Cardiac muscle cell (in vitro differentiated cells and primary cell): ENCODE results near the gene SNRNP70. TPM values are rescaled to one million over a fixed set of nuclear protein-coding genes. Genes with fewer than 3 reads are reported as not detected.

Experiments used
- DNase-seq, 2 donors: peaks; one replicate each; pipeline versions ENCODE4 v3.0.0 to v3.0.0-alpha.2; 2010 to 2017; ENCODE audit warnings: low read depth in 1 of 2, low spot score in 1 of 2
- H3K27ac ChIP-seq: fragments of 200-600 bp; sonication (generic); 2 replicates; pipeline ENCODE4 v1.5.1; 2016
- H3K27me3 ChIP-seq: fragments of 200-600 bp; sonication (generic); 2 replicates; pipeline ENCODE4 v1.6.0; 2016; ENCODE audit warnings: control low read depth
- H3K36me3 ChIP-seq: fragments of 200-600 bp; sonication (generic); 2 replicates; pipeline ENCODE4 v1.5.1; 2016; ENCODE audit warnings: control low read depth
- H3K4me1 ChIP-seq: fragments of 200-600 bp; sonication (generic); 2 replicates; pipeline ENCODE4 v1.8.1; 2017; ENCODE audit warnings: low read depth, mild to moderate bottlenecking, mixed run types
- H3K4me3 ChIP-seq: fragments of 200-600 bp; sonication (generic); 2 replicates; pipeline ENCODE4 v1.5.1; 2016; ENCODE audit warnings: mild to moderate bottlenecking
- H3K9me3 ChIP-seq: fragments of 200-600 bp; sonication (generic); 2 replicates; pipeline ENCODE4 v1.5.1; 2017; ENCODE audit warnings: low read depth, mild to moderate bottlenecking, control low read depth
- polyA plus RNA-seq: library from polyadenylated mRNA; unstranded; fragments of >200 nt; fragmentation: Nextera tagmentation; extraction: Ambion mirVana; gene quantifications from 2 replicates; pipeline ENCODE4 v1.2.1, GENCODE V29; 2016
- total RNA-seq: library from RNA; depleted of rRNA; stranded (reverse); fragments of >200 nt; gene quantifications from 2 replicates; pipeline ENCODE4 v1.2.3, GENCODE V29; 2016
- TF ChIP-seq, protein P1 (sequence below): IDR thresholded peaks from 2 replicates; pipeline ENCODE4 v1.5.1; 2012; ENCODE audit warnings: low read depth, mild to moderate bottlenecking, low read length

The SNRNP70 gene
- total and polyA plus RNA-seq, 2 experiments from 2014 or later, result 492 to 598 TPM

DNA sequence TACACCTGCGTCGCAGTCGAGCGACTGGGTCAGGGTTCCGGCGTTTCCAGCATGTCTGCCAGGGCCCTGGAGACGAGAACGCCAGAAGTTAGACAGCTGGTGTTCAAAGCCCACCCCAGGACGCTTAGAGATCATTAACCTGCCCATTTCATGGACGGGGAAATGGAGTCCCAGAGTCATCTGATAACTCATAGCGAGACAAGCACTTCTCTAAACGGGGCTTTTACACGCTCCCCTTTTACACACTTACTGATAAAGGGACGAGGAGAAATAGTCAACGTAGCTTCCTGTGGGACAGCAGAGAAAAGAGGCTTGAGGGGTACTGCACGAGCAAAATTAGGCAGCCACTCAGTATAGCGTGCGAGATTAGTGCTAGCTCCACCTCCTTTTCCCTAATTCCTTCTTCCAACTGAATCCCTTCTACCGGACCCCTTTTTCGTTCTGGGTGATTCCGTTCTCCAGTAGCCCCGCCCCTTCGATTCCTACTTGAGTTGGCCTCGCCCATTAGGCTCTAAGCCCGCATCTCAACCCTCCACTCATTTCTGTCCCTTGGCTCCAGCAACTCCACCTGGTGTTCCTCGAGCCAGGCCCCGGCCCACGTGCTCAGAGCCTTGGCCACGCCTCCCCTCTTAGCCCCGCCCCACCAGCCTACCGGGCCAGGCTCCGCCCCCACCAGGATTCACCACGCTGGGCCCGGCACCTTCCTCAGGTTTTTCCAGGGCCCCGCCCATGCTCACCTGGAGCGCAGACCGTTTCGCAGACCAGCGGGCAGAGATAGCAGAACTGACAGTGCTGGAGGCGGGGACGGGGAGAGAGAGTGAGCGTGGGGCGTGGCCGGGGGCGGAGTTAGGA, 66.2 kb downstream of the SNRNP70 start:
- peak overlapping the region; percentile 56 for H3K4me3 ChIP-seq
- no peaks in the 10 kb centered on the region for H3K9me3 ChIP-seq
- H3K27me3 ChIP-seq, result no peaks in the 10 kb centered on the region
- H3K27ac ChIP-seq, result peak overlapping the region; percentile 72
- peak; percentile 53 to 79 for DNase-seq
- H3K36me3 ChIP-seq, result no peaks in the 10 kb centered on the region
- TF ChIP-seq, protein P1, sequence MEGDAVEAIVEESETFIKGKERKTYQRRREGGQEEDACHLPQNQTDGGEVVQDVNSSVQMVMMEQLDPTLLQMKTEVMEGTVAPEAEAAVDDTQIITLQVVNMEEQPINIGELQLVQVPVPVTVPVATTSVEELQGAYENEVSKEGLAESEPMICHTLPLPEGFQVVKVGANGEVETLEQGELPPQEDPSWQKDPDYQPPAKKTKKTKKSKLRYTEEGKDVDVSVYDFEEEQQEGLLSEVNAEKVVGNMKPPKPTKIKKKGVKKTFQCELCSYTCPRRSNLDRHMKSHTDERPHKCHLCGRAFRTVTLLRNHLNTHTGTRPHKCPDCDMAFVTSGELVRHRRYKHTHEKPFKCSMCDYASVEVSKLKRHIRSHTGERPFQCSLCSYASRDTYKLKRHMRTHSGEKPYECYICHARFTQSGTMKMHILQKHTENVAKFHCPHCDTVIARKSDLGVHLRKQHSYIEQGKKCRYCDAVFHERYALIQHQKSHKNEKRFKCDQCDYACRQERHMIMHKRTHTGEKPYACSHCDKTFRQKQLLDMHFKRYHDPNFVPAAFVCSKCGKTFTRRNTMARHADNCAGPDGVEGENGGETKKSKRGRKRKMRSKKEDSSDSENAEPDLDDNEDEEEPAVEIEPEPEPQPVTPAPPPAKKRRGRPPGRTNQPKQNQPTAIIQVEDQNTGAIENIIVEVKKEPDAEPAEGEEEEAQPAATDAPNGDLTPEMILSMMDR, result no peak
- peaks cover 23% of the 10 kb centered on the region for H3K4me1 ChIP-seq

DNA sequence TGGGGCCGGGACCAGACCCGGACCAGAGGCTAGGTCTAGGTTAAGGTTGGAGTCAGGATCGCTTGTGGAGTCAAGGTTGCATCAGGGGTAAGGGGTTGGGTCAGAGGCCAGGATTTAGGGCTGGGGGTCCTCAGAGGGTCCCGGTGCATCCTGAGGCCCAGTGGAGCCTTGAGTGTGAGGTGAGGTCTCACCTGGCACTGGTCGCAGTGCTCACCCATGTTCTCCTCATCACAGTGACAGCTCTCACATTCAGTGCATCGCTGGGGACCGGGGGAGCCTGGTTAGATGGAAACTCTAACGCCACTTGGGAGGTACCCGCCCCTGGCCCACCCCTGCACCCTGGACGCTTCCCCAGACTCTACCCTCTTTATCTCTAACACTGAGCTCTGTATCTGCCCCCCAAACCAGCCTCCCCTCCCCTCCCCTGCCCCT, 66.9 kb downstream of the SNRNP70 start:
- no peak overlapping the region for H3K27ac ChIP-seq
- no peaks in the 10 kb centered on the region for H3K9me3 ChIP-seq
- H3K4me3 ChIP-seq, result peak overlapping the region; percentile 56
- H3K36me3 ChIP-seq, result no peaks in the 10 kb centered on the region
- DNase-seq, result no peak
- TF ChIP-seq, protein P1, result no peak
- H3K27me3 ChIP-seq, result no peaks in the 10 kb centered on the region
- H3K4me1 ChIP-seq, result peaks cover 24% of the 10 kb centered on the region

DNA sequence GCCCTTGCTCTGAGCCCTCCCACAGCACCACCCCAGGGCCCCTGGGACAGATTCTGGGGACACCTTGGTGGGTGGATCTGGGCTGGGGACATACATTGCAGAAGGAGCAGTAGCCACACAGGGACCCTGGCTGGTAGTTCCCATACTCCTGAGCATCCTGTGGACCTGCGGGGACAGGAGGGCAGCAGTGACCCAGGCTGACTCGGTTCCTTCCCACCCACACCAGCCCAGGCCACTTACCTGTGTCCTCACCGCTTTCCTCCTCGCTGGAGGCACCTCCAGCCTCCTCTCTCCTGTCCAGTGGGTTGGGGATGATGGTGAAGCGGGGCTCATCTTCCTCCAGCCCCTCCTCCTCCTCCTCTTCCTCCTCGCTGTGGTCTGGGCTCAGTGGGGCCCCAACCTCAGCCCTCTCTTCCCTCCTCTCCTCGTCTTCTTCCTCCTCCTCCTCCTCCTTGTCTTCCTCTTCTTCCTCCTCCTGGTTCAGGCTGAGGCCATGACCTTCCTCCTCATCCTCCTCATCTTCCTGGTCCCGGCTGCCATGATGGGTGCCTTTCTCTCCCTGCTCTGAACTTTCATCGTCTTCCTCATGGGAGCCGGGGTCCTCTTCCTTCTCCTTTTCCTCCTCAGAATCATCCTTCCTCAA, 68.0 kb downstream of the SNRNP70 start:
- peak overlapping the region; percentile 34 for H3K27ac ChIP-seq
- H3K4me3 ChIP-seq, result peak overlapping the region; percentile 56
- no peak for DNase-seq
- no peaks in the 10 kb centered on the region for H3K36me3 ChIP-seq
- no peaks in the 10 kb centered on the region for H3K9me3 ChIP-seq
- H3K4me1 ChIP-seq, result peaks cover 23% of the 10 kb centered on the region
- TF ChIP-seq, protein P1, result no peak
- H3K27me3 ChIP-seq, result no peaks in the 10 kb centered on the region

DNA sequence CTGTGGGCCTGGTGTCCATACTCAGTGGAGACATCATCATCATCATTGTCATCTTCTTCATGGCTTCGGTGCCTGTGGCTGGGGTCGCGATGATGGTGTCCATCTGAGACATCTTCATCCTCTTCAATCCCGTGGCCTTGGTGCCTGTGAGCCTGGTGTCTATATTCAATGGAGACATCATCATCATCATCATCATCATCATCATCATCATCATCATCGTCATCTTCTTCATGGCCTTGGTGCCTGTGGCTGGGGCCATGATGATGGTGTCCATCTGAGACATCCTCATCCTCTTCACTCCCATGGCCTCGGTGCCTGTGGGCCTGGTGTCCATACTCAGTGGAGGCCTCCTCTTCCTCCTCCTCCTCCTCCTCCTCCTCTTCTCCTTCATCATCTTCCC, 69.0 kb downstream of the SNRNP70 start:
- Histone ChIP-seq H3K4me3 (no peak overlapping the region), H3K36me3 (no peaks in the 10 kb centered on the region)

DNA sequence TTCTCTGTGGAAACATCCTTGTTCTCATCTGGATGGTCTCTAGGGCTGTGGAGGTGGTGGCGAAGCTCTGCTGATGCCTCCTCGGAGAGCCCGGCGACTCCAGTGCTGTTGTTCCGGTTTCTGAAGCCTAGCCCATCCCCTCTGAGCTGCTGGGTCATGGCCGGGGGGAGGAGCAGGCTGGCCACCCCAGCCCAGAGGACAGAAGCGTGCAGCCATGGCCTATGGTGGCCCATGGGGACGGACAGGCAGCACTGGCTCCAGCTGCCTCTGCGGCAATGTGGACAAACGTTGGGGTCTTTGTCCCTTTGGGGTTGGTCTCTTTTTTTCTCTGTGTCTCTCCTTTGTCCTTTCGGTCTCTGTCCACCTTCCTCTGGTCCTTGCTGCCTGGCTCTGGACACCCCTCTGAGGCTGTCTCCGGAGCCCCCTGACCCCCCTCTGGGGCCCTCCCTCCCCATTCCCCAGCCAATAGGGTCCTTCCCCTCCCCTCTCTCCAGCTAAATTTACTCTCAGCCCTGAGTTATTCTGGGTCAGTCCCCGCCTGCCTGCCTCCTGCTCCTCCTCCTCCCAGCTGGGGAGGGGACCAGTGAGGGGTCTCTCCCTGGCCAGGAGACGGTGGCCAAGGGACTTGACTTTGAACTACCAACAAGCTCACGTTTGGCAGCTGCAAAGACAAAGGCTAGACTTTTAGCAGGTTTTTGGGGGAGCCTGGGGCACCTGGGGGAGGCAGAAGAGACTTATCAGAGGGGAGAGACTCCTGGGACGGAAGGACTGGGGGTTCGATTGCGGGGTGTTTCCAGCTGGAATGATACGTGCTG, 70.0 kb downstream of the SNRNP70 start, which contains the start of gene HRC:
Gene HRC (minus strand): TSS at position 392 of the 815 bp plus-strand sequence. CDS start 159 bp downstream, at position 233.
- Histone ChIP-seq H3K27ac (peak within 1 kb of the TSS; percentile 88), H3K4me1 (peaks cover 30% of the 10 kb centered on the region), H3K9me3 (no peaks in the 10 kb centered on the region), H3K4me3 (peak within 1 kb of the TSS; percentile 23), H3K36me3 (no peaks in the 10 kb centered on the region), H3K27me3 (no peaks in the 10 kb centered on the region)
- TF ChIP-seq, protein P1, result no peak
- DNase-seq, result peak in 1 of 2 donors; percentile 89

More for the DNA sequence above, 69.0 kb downstream of the SNRNP70 start:
- TF ChIP-seq, protein P1, result no peak
- Histone ChIP-seq H3K9me3 (no peaks in the 10 kb centered on the region), H3K27ac (peak overlapping the region; percentile 88), H3K27me3 (no peaks in the 10 kb centered on the region), H3K4me1 (peaks cover 21% of the 10 kb centered on the region)
- DNase-seq, result no peak
